Mesothelial cell of epicardium (in vitro differentiated cells): Measurements from ENCODE around the gene ASIC2. TPM values are rescaled to one million over a fixed set of nuclear protein-coding genes. Genes with fewer than 3 reads are reported as not detected.

ENCODE experiments used
- DNase-seq, 2 experiments: peaks; one replicate each; pipeline ENCODE4 v3.0.0; 2021; ENCODE audit warnings: low spot score in 2 of 2; ENCODE audit not compliant: unreplicated experiment in 2 of 2
- H3K27ac Mint-ChIP-seq: 2 replicates; pipeline ENCODE4 v1.8.0; 2021; ENCODE audit warnings: mixed read lengths
- H3K27me3 Mint-ChIP-seq: 2 replicates; pipeline ENCODE4 v1.8.0; 2021; ENCODE audit warnings: low read depth, mixed read lengths
- H3K36me3 Mint-ChIP-seq: 2 replicates; pipeline ENCODE4 v1.8.0; 2021; ENCODE audit warnings: mixed read lengths
- H3K4me1 Mint-ChIP-seq: 2 replicates; pipeline ENCODE4 v1.8.0; 2021; ENCODE audit warnings: mixed read lengths
- H3K4me3 Mint-ChIP-seq: 2 replicates; pipeline ENCODE4 v1.8.0; 2021; ENCODE audit warnings: mild to moderate bottlenecking, moderate library complexity, mixed read lengths
- H3K9me3 Mint-ChIP-seq: 2 replicates; pipeline ENCODE4 v1.8.0; 2021; ENCODE audit warnings: mixed read lengths
- total RNA-seq: library from RNA; stranded (reverse); gene quantifications from 3 replicates; pipeline ENCODE4 v1.2.1, GENCODE V29; 2021
- TF ChIP-seq, protein P1 (sequence below): fragments of 200-600 bp; sonication (generic); IDR thresholded peaks from one replicate; pipeline ENCODE4 v1.5.0; 2021; ENCODE audit warnings: antibody characterized with exemption; ENCODE audit not compliant: unreplicated experiment

Gene ASIC2
- total RNA-seq, 1 donor from 2014 or later: 3.4 TPM

DNA sequence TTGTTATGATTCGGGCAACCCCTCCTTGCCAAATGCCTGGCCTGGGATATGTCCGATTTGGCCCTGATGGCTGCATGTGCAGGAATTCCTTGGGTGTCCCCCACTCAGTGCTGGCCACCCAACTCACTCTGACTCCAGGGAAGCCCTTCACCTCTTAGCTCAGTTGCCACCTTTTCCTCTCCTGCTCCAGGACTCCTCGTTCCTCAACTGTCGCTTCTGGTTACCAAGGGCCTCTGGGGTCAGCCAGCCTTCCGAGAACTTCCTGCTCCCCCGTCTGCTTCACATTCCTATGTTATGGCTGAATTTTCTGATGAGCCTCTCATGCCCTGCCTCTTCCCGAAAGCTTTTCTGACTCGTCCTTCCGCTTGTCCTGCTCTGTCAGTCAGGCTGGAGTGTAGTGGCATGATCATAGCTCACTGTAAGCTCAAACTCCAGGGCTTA, 237.9 kb downstream of the ASIC2 start:
- no peak for DNase-seq
- H3K27me3 Mint-ChIP-seq: peaks cover 2% of the 10 kb centered on the region
- no peak overlapping the region for H3K4me3 Mint-ChIP-seq
- no peaks in the 10 kb centered on the region for H3K36me3 Mint-ChIP-seq
- no peak overlapping the region for H3K27ac Mint-ChIP-seq
- TF ChIP-seq, protein P1, sequence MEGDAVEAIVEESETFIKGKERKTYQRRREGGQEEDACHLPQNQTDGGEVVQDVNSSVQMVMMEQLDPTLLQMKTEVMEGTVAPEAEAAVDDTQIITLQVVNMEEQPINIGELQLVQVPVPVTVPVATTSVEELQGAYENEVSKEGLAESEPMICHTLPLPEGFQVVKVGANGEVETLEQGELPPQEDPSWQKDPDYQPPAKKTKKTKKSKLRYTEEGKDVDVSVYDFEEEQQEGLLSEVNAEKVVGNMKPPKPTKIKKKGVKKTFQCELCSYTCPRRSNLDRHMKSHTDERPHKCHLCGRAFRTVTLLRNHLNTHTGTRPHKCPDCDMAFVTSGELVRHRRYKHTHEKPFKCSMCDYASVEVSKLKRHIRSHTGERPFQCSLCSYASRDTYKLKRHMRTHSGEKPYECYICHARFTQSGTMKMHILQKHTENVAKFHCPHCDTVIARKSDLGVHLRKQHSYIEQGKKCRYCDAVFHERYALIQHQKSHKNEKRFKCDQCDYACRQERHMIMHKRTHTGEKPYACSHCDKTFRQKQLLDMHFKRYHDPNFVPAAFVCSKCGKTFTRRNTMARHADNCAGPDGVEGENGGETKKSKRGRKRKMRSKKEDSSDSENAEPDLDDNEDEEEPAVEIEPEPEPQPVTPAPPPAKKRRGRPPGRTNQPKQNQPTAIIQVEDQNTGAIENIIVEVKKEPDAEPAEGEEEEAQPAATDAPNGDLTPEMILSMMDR: no peak
- no peaks in the 10 kb centered on the region for H3K4me1 Mint-ChIP-seq
- peaks cover 4% of the 10 kb centered on the region for H3K9me3 Mint-ChIP-seq

DNA sequence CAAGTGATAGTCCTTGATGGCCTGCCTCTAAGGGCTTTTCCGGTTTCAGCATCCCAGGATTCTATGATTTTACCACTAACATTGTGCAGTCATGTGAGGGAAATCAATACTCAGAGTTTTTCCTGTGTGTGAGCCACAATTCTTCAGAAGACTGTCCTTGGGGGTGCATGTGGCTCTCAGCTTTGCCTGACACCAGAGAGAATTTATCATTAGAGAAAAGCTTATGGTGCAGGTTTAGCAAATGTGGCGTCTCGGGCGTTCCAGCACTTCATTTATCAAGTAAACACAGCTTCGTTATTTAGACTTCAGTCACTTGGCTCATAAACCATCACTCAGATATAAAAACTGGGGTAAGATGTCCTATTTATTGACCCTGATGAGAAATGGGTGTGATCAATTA, 238.7 kb downstream of the ASIC2 start:
- Mint-ChIP-seq H3K27ac (no peak overlapping the region), H3K36me3 (no peaks in the 10 kb centered on the region), H3K9me3 (peaks cover 4% of the 10 kb centered on the region), H3K4me1 (no peaks in the 10 kb centered on the region), H3K4me3 (no peak overlapping the region), H3K27me3 (peaks cover 2% of the 10 kb centered on the region)
- no peak for DNase-seq
- TF ChIP-seq, protein P1: no peak

DNA sequence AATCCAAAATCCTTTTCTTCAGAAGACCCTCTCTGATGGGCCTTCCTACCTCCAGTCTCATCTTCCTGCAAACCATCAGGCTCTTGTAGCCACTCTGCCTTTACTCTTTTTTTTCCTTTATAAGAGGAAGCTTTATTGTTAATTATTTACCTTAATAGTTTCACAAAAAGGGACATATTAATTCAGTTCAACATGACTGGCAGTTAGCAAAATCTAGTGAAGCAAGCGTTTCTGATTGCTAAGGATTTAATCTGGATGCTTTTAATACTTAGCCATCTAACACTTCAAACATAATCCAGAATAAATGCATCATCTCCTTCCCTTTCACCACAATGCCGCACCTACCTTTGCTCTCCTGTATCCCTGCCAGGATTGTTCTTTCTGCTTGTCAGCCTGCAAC, 239.4 kb downstream of the ASIC2 start:
- TF ChIP-seq, protein P1: no peak
- peaks cover 1% of the 10 kb centered on the region for H3K9me3 Mint-ChIP-seq
- no peak overlapping the region for H3K4me3 Mint-ChIP-seq
- no peaks in the 10 kb centered on the region for H3K4me1 Mint-ChIP-seq
- H3K36me3 Mint-ChIP-seq: no peaks in the 10 kb centered on the region
- H3K27me3 Mint-ChIP-seq: peaks cover 2% of the 10 kb centered on the region
- no peak for DNase-seq
- H3K27ac Mint-ChIP-seq: no peak overlapping the region

DNA sequence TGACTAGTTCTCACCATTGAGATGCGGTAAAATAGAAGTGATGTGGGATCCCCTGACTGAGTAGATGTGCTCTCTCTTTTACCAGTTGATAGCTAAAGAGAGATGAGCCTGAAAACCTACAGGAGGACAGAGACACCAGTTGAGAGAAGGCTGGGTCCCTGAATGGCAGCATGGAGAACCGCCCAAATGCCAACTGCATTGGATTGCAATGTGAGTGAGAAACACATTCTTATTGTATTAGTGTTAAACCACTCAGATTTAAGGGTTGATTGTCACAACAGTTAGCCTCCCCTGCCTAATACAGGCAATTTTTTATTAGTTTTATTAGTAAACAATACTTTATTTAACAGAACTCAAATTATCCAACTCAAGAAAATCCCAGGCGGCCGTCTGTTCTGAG, 240.2 kb downstream of the ASIC2 start:
- TF ChIP-seq, protein P1: no peak
- no peak overlapping the region for H3K27ac Mint-ChIP-seq
- H3K27me3 Mint-ChIP-seq: peaks cover 2% of the 10 kb centered on the region

DNA sequence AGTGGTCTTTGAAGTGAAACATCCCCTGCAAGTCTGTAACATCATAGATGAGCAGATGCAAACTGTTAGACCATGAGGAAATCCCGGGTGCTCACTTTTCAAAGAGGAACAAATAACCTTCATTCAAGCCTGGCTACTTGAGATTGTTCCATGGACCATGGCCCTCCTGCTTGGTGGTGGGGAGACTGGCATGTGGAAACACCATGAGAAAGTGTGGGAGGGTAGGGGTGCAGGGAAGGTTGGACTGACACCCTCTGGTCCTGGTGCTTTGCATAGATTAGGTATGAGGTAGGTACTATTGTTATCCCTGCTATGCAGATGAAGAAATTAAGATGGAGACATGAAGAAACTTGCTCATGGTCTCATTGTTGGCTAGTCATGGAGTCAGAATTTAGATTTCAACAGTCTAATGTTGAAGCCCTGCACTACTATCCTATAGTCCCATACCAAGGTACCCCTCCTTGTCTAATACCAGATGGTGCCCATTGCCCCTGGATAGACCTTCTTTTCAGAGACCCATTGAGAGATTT, 242.4 kb downstream of the ASIC2 start:
- Mint-ChIP-seq H3K27me3 (peaks cover 2% of the 10 kb centered on the region), H3K27ac (no peak overlapping the region), H3K9me3 (no peaks in the 10 kb centered on the region), H3K4me3 (no peak overlapping the region), H3K36me3 (no peaks in the 10 kb centered on the region), H3K4me1 (no peaks in the 10 kb centered on the region)
- DNase-seq: no peak
- TF ChIP-seq, protein P1: no peak

More for the DNA sequence above, 240.2 kb downstream of the ASIC2 start:
- Mint-ChIP-seq H3K36me3 (no peaks in the 10 kb centered on the region), H3K4me1 (no peaks in the 10 kb centered on the region), H3K4me3 (no peak overlapping the region), H3K9me3 (no peaks in the 10 kb centered on the region)
- no peak for DNase-seq
